Measurements from ENCODE around the gene GPATCH2L.

DNA sequence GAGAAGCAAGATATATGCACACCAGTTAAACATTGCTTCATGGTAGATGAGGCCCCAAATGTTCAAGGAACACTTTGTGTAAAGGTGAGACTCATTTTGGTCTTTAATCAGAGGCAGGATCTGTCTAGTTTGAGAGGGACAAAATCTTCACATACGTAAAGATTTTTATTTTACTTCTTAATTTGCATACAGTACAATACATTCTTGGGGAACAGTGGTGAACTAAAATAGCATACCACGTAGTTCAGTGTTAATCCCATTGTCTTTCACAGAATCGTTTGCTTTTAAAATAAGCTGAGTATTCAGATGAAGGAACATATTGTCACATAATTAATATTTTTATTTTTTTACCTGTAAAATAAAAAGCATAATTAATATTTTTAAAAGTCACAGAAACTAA lies 43.3 kb downstream of the GPATCH2L start:
- TF ChIP-seq, protein P1, sequence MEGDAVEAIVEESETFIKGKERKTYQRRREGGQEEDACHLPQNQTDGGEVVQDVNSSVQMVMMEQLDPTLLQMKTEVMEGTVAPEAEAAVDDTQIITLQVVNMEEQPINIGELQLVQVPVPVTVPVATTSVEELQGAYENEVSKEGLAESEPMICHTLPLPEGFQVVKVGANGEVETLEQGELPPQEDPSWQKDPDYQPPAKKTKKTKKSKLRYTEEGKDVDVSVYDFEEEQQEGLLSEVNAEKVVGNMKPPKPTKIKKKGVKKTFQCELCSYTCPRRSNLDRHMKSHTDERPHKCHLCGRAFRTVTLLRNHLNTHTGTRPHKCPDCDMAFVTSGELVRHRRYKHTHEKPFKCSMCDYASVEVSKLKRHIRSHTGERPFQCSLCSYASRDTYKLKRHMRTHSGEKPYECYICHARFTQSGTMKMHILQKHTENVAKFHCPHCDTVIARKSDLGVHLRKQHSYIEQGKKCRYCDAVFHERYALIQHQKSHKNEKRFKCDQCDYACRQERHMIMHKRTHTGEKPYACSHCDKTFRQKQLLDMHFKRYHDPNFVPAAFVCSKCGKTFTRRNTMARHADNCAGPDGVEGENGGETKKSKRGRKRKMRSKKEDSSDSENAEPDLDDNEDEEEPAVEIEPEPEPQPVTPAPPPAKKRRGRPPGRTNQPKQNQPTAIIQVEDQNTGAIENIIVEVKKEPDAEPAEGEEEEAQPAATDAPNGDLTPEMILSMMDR (IDR thresholded peaks at IDR 0.05) = no peak
- no peak for TF ChIP-seq POLR2A (IDR thresholded peaks at IDR 0.05)

All from body of pancreas (tissue), 4 donors.